Cardiac muscle cell (in vitro differentiated cells and primary cell): ENCODE measurements around the gene VPS41. TPM values are rescaled to one million over a fixed set of nuclear protein-coding genes. Genes with fewer than 3 reads are reported as not detected.

ENCODE experiments used
- DNase-seq, 2 donors: peaks; one replicate each; pipeline versions ENCODE4 v3.0.0 to v3.0.0-alpha.2; 2010 to 2017; ENCODE audit warnings: low read depth in 1 of 2, low spot score in 1 of 2
- H3K27ac ChIP-seq: fragments of 200-600 bp; sonication (generic); 2 replicates; pipeline ENCODE4 v1.5.1; 2016
- H3K27me3 ChIP-seq: fragments of 200-600 bp; sonication (generic); 2 replicates; pipeline ENCODE4 v1.6.0; 2016; ENCODE audit warnings: control low read depth
- H3K36me3 ChIP-seq: fragments of 200-600 bp; sonication (generic); 2 replicates; pipeline ENCODE4 v1.5.1; 2016; ENCODE audit warnings: control low read depth
- H3K4me1 ChIP-seq: fragments of 200-600 bp; sonication (generic); 2 replicates; pipeline ENCODE4 v1.8.1; 2017; ENCODE audit warnings: low read depth, mild to moderate bottlenecking, mixed run types
- H3K4me3 ChIP-seq: fragments of 200-600 bp; sonication (generic); 2 replicates; pipeline ENCODE4 v1.5.1; 2016; ENCODE audit warnings: mild to moderate bottlenecking
- H3K9me3 ChIP-seq: fragments of 200-600 bp; sonication (generic); 2 replicates; pipeline ENCODE4 v1.5.1; 2017; ENCODE audit warnings: low read depth, mild to moderate bottlenecking, control low read depth
- polyA plus RNA-seq: library from polyadenylated mRNA; unstranded; fragments of >200 nt; fragmentation: Nextera tagmentation; extraction: Ambion mirVana; gene quantifications from 2 replicates; pipeline ENCODE4 v1.2.1, GENCODE V29; 2016
- total RNA-seq: library from RNA; depleted of rRNA; stranded (reverse); fragments of >200 nt; gene quantifications from 2 replicates; pipeline ENCODE4 v1.2.3, GENCODE V29; 2016
- TF ChIP-seq, protein P1 (sequence below): IDR thresholded peaks from 2 replicates; pipeline ENCODE4 v1.5.1; 2012; ENCODE audit warnings: low read depth, mild to moderate bottlenecking, low read length

VPS41 gene
- total and polyA plus RNA-seq, 2 experiments from 2014 or later: 31.3 to 73.7 TPM

DNA sequence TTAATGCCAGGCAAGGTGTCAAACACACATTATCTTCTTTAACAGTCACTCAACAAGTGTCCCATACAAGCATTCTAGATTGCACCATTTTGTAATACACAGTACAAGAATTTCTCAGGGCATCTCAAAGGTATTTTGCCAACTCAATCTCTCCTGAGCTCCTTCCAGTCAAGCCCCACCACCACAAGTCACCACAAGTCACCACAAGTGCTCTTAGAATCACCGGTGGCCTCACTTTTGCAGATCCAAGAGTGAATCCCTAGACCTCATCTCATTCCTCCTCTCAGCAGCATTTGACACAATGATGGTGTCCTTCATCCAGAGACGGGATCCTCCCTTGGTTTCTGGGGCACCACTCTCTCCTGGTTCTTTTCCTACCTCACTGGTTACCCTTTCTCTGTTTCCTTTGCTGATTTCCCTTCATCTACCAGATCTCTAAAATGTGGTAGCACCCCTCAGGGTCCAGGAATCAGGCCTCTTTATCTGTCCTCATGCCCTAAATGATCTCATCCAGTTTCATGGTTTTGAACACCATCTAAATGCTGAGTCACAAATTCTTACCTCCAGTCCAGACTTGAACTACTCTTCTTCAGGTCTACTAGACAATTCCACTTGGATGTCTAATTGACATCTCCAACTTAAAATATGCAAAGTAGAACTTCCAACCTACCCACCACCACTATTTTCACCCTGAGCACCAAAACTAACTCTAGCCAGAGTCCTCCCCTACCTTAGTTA lies 26.9 kb downstream of the VPS41 start:
- DNase-seq: no peak
- no peaks in the 10 kb centered on the region for H3K36me3 ChIP-seq
- no peaks in the 10 kb centered on the region for H3K4me1 ChIP-seq
- no peak overlapping the region for H3K27ac ChIP-seq
- H3K4me3 ChIP-seq: no peak overlapping the region
- H3K9me3 ChIP-seq: no peaks in the 10 kb centered on the region
- TF ChIP-seq, protein P1, sequence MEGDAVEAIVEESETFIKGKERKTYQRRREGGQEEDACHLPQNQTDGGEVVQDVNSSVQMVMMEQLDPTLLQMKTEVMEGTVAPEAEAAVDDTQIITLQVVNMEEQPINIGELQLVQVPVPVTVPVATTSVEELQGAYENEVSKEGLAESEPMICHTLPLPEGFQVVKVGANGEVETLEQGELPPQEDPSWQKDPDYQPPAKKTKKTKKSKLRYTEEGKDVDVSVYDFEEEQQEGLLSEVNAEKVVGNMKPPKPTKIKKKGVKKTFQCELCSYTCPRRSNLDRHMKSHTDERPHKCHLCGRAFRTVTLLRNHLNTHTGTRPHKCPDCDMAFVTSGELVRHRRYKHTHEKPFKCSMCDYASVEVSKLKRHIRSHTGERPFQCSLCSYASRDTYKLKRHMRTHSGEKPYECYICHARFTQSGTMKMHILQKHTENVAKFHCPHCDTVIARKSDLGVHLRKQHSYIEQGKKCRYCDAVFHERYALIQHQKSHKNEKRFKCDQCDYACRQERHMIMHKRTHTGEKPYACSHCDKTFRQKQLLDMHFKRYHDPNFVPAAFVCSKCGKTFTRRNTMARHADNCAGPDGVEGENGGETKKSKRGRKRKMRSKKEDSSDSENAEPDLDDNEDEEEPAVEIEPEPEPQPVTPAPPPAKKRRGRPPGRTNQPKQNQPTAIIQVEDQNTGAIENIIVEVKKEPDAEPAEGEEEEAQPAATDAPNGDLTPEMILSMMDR: no peak
- no peaks in the 10 kb centered on the region for H3K27me3 ChIP-seq

DNA sequence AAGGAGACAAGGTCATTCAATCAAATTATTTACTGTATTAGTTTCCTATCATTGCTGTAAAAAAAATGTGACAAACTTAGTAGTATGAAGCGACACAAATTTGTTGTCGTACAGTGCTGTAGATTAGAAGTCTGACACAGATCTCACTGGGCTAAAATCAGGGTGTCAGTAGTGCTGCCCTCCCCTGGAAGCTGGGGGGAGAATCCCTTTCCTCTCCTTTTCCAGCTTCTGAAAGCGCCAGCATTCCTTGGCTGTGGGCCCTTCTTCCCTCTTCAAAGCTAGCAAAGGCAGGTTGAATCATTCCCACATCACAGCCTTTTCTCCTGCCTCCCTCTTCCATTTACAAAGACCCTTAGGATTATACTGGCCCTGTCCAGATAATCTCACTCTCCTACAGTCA lies 28.0 kb downstream of the VPS41 start:
- H3K4me3 ChIP-seq: no peak overlapping the region
- TF ChIP-seq, protein P1: no peak
- H3K9me3 ChIP-seq: no peaks in the 10 kb centered on the region
- H3K27ac ChIP-seq: no peak overlapping the region
- no peaks in the 10 kb centered on the region for H3K4me1 ChIP-seq
- no peaks in the 10 kb centered on the region for H3K36me3 ChIP-seq
- H3K27me3 ChIP-seq: no peaks in the 10 kb centered on the region
- no peak for DNase-seq

DNA sequence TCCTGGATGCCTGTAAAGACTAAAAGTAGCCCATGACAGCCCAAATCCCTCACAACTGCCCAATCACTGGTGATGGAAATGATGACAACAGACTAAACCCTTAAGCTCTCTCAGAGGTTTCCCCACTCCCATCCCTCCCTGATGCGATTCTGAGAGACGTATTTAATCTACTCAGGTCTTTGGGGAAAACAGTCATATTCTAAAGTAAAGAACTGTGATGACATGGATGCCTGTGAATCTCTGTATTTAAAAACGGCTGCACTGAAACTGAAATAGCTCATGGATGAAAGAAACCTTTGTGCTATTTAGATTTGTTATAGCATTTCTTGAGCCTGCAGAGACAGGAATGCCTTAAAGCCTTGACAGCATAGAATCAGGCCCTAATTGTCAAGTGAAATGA lies 28.5 kb downstream of the VPS41 start:
- DNase-seq: no peak
- Histone ChIP-seq H3K9me3 (no peaks in the 10 kb centered on the region), H3K4me3 (no peak overlapping the region), H3K36me3 (no peaks in the 10 kb centered on the region), H3K27ac (no peak overlapping the region), H3K4me1 (no peaks in the 10 kb centered on the region), H3K27me3 (no peaks in the 10 kb centered on the region)
- TF ChIP-seq, protein P1: no peak

DNA sequence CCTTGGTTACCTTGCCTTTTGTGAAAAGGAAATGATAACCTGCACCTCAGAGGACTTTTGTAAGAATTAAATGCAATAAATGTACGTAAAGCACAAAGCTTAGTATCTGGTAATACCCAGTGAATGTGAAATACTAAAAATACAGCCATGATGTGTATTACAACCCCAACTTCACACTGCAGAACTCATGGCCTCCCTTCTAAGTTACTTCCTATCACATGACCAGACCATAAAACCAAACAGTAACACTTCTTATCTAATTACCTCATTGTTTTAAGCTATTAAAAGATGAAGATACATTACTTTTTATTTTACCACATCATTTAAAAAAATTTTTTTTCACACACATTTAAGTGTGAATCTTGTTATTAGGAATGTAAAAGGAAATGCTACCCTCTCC lies 29.0 kb downstream of the VPS41 start:
- Histone ChIP-seq H3K27ac (no peak overlapping the region), H3K4me1 (no peaks in the 10 kb centered on the region), H3K9me3 (no peaks in the 10 kb centered on the region), H3K36me3 (no peaks in the 10 kb centered on the region), H3K27me3 (no peaks in the 10 kb centered on the region), H3K4me3 (no peak overlapping the region)
- DNase-seq: no peak
- TF ChIP-seq, protein P1: no peak

DNA sequence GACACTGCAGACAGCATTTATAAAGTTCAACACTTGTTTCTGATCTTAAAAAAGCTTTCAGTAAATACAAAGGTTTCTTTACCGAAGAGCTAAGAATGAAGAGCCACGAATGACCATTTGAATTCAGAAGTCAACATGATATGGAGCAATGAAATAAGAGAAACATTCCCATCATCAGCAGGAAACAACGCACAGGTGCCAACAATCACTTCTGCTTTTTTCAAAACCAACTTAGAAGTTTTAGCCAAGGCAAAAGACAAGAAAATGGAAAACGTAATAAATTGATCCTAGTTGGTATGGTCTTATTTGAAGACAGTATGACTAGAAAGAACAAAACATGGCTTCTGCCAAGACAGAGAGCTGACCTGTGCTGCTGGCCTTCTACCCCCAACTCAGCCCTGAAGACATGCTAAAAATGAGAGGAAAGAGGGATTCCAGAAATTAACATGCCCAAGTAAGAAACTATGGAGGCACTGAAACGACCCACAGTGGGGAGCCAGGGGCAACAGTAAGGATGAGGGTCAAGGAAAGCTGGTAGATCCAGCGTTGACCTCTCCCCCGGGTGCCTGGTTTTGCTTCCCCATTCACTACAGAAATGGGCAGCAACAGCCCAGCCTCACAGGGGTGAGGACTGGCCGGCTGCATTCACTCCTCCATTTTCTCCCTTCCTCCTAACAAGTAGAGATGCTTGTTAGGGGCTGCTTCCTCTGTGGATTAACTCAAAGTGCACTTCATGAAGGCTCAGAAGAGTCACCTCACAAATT lies 30.1 kb downstream of the VPS41 start:
- H3K4me1 ChIP-seq: no peaks in the 10 kb centered on the region
- TF ChIP-seq, protein P1: no peak
- no peaks in the 10 kb centered on the region for H3K36me3 ChIP-seq
- H3K27ac ChIP-seq: no peak overlapping the region
- no peak overlapping the region for H3K4me3 ChIP-seq
- no peaks in the 10 kb centered on the region for H3K27me3 ChIP-seq
- no peaks in the 10 kb centered on the region for H3K9me3 ChIP-seq
- no peak for DNase-seq
